NCI-H524 treated with DMSO at 0.1 percent for 48 hours (cell line): Measurements from ENCODE around the gene C1QL2.

Source experiments
- DNase-seq: peaks from one replicate; lab custom pipeline; 2025; lab: John Stamatoyannopoulos, UW

The C1QL2 gene

GRCh38 chr2:119179202-119179601 is 20.7 kb upstream of the C1QL2 start:
- DNase-seq, result no peak

GRCh38 chr2:119178776-119179175 is 20.2 kb upstream of the C1QL2 start:
- no peak for DNase-seq

GRCh38 chr2:119177838-119178190 is 19.3 kb upstream of the C1QL2 start:
- DNase-seq, result no peak

GRCh38 chr2:119177171-119177837 is 18.8 kb upstream of the C1QL2 start:
- no peak for DNase-seq

GRCh38 chr2:119175517-119175916 is 17.0 kb upstream of the C1QL2 start:
- DNase-seq, result no peak

GRCh38 chr2:119174993-119175347 is 16.4 kb upstream of the C1QL2 start:
- DNase-seq, result no peak

GRCh38 chr2:119174216-119174992 is 15.9 kb upstream of the C1QL2 start:
- no peak for DNase-seq

GRCh38 chr2:119173556-119174060 is 15.1 kb upstream of the C1QL2 start:
- DNase-seq, result no peak

- DNase-seq, result no peak
These were observed 12.0 kb upstream of the C1QL2 start for GRCh38 chr2:119170504-119170903.

GRCh38 chr2:119169717-119170116 is 11.2 kb upstream of the C1QL2 start:
- no peak for DNase-seq

- DNase-seq, result no peak
These were observed 1.9 kb upstream of the C1QL2 start for GRCh38 chr2:119160361-119160990.

GRCh38 chr2:119157850-119158511 is 570 bp downstream of the C1QL2 start:
- DNase-seq, result no peak

GRCh38 chr2:119156891-119157773 is 1.4 kb downstream of the C1QL2 start:
- no peak for DNase-seq

GRCh38 chr2:119156105-119156890 is 2.3 kb downstream of the C1QL2 start:
- no peak for DNase-seq

- DNase-seq, result no peak
These were observed 2.9 kb downstream of the C1QL2 start for GRCh38 chr2:119155633-119156032.

GRCh38 chr2:119154076-119154475 is 4.5 kb downstream of the C1QL2 start:
- no peak for DNase-seq

- DNase-seq, result no peak
These were observed 8.9 kb downstream of the C1QL2 start for GRCh38 chr2:119149611-119150010.

- DNase-seq, result no peak
These were observed 10.5 kb downstream of the C1QL2 start for GRCh38 chr2:119147776-119148715.

GRCh38 chr2:119144806-119145205 is 13.7 kb downstream of the C1QL2 start:
- no peak for DNase-seq

- DNase-seq, result no peak
These were observed 15.7 kb downstream of the C1QL2 start for GRCh38 chr2:119142824-119143223.
